ENCODE results near the gene NKX1-1.

NKX1-1 gene

DNA sequence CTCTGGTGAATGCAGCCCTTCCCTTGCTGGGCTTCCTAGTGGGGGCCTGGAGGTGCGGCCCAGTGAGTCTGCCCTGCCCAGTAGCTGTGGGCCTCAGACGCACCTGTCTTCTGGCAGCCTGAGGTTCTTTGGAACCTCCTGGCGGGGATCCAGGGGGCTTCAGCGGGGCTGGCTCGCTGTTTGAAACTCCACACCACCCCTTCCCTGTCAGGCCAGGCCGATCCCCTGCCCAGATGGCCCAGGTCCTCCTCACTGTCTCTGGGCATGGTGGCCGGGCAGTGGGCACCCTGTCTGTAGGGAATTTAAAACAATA, 10.7 kb upstream of the NKX1-1 start:
- DNase-seq (ENCODE audit: low read depth), result no peak

DNA sequence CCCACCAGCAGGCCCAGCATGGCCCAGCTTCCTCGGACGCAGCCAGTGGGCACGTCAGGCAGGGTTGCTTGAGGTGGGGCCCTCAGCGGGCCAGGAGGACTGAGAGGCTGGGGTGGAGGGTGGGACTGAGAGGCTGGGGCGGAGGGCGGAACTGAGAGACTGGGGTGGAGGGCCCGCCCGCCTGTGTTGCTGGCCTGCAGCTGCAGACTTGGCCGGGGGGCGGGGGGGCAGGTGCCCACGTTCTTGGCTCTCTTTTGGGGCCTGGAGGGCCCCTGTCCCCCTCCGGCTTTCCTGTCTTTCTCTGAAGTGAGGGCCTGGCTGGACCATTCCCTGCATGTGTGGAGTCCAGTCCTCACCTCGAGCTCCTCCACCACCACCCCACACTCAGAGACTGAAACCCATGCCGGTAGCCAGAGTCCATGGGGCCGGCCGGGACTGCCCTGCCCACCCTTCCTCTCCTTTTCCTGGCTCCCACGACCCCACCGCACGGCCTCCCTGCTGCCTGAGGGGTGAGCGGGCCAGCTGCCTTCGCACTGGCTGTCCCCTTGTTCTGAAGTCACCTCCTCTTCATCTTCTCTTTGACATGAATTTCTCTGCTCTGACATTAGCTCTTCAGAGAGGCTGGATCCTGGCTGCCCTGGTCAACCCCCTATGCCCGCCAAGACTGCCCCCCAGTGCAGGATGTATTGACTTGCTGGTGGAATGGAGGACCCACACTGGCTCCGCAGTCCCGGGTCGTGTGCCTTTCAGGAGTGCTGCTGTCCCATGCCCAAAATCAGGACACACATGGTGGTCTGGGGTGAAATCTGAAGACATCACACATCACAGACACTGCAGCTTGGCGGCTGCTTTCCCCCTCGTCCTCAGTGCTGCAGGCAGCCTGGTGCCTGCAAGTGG, 10.1 kb upstream of the NKX1-1 start:
- no peak for DNase-seq (ENCODE audit: low read depth)

DNA sequence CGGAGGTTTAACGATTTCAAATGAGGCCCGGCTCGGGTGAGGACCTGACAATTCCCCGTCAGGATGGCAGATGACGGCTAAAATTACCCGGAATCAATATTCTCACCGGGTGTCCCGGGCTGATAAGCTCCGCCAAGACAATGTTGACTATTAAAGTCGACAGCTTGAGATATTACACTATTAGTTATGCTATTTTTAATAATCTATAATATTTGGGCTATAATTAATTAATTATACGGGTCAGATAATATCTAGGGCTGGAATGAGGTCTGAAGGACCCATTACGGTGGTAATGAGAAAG, 9.4 kb upstream of the NKX1-1 start:
- no peak for DNase-seq (ENCODE audit: low read depth)

DNA sequence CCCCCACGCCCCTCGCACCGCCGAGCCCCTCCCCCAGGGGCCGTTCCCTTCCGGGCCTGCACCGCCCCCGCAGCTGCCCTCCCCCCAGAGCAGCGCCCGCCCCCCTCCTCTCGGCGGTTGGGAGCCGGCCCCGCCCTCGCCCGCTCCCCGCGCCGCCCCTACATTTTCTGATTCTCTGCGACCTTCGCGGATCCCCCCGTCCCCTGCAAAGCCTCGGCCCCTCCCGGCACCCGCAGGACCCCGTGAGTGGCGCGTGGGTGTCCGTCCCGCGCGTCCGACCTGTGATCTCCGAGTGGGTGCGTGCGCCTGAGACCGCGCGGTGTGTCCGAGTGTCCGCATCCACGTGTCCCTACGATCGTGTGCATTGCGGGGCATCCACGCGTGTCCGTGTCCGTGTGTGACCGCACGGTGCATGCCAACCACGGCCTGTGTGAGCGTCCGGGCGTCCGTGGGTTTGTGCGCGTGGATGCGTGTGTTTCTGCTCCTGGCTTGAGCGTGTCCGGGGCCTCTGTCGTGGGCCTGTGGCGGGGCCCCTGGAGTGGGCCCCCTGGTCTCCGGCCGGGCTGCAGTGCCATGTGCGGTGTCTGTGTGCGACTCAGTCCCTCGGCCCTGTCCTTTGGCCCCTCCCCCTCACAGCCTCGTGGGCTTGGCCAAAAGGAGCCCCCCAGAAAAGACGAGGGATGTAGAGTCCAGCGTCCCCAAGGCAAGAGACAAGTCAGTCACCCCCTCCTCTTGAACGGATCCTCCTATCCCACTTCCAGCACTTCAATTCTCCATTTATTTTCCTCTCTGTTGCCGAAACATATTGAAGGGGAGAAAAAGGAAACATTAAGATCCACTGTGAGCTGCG, 8.8 kb upstream of the NKX1-1 start:
- no peak for DNase-seq (ENCODE audit: low read depth)

DNA sequence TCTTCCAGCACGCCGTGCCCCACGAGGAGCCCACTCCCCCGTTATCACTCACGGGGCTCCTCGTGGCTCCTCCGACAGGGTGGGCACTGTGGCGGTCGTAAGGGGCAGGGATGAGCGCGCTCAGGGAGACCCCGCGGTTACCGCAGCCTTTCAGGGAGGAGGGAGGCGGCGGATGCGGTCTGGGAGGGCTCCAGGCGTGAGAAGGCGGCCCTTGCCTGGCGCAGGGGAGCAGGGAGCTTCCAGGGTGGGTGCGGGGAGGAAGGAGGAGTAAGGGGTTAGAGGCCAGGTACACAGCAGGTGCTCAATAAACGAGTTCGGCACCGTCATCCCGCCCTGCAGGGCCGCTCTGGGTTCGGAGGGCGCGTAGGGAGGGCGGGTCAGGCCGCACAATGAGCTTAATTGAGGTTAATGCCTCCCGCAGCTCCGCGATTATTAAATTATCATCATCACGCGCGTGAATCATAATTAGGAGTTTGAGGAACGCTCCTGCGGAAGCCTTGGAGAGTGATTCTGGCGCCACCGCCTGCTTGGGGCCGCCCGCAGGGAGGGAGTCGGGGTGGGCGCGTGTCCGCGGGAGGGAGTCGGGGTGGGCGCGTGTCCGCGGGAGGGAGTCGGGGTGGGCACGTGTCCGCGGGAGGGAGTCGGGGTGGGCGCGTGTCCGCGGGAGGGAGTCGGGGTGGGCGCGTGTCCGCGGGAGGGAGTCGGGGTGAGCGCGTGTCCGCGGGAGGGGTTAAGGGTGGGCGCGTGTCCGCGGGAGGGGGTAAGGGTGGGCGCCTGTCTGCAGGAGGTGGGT, 7.6 kb upstream of the NKX1-1 start:
- no peak for DNase-seq (ENCODE audit: low read depth)

DNA sequence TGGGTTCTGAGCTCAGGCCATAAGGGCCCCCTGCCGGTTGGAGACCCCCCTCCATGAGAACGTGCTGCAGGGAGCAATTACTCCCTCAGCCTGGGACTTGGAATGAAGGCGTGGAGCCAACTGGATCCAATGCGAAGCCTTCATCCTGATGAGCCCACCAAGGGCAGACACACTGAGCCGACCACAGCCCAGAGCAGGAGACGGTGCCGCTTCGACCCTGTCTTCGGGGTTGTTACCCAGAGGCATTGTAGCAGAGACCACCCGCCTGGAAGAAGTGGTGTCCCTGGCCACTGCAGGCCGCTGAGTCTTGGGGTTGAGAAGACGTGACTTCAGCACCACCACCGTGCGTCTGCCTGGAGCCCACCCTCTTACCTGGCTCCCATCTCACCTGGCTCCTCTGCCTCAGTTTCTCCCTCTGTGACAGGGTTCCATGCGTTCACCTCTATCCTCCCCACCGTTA, 7.0 kb upstream of the NKX1-1 start:
- no peak for DNase-seq (ENCODE audit: low read depth)

DNA sequence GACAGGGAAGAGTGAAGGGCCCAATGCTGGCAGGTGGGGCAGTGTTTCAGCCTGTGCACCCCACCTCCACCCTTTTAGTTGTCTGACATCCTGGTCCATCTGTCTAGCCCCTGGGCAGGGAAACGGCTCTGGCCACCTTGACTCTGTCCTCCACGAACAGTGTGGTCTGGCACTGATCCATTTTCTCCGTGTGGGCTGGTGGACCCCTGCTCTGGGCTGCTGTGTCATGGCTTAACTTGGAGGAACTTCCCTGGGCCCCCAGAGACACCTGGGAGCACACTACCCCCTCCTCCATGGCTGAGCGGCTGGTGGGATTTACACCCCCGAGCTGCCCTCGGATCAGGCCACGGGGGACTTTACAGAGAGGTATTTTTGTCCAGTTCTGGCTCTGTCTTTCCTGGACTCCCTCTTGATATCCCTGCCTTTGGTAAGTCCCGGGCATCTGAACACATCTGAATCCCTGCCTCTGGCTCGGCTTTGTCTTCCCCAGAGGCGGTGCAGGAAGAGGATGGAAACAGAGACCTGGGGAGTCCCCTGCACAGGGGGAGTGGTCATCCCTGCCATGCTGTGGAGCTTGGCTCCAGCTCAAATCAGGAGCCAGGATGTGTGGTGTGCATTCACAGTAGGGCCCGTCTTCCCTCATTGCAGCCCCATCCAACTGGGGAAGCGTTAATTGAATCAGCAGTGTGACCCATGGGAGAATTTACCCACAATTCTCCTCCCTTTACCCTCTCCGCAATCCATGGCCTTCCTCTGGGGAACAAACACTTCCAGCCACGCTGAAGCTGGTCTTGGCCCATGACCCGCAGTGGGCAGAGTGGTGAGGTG, 6.3 kb upstream of the NKX1-1 start:
- no peak for DNase-seq (ENCODE audit: low read depth)

DNA sequence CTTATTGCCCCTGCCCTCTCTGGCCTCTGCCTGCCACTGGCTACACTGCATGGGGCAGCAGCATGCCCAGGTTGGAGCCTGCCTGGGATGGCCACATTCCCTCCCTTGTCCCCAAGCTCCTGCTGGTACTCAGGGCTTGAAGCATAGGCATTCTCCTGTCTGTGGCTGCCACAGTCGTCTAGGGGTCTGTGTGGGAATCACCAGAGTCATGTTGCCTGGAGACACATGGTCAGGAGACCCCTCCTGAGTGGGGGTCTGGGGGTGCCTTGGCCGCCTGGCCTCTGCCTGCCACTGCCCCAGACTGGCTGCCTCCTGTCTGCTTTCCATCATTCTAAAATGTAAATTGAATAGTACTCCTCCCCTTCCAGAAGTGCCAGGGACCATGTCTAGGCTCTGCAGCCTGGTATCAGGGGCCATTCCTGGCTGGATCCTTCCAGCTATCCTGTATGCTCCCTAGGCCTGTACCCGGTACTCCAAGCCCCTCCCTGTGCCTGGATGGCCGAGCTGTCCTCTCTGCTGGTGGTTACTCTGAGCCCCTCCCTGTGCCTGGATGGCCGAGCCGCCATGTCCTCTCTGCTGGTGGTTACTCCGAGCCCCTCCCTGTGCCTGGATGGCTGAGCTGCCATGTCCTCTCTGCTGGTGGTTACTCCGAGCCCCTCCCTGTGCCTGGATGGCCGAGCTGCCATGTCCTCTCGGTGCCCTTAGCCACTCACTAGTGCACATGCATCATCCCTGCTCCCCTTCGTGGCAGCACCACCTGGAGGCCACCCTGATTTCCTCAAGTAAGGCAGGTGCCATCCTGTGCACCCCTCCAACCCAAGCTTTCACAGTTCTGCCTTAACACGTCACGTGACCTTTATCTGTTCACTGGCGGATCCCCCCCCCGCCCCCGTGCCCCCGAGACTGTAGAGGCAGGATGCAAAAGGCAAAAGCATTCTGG, 5.5 kb upstream of the NKX1-1 start:
- DNase-seq (ENCODE audit: low read depth), result no peak

DNA sequence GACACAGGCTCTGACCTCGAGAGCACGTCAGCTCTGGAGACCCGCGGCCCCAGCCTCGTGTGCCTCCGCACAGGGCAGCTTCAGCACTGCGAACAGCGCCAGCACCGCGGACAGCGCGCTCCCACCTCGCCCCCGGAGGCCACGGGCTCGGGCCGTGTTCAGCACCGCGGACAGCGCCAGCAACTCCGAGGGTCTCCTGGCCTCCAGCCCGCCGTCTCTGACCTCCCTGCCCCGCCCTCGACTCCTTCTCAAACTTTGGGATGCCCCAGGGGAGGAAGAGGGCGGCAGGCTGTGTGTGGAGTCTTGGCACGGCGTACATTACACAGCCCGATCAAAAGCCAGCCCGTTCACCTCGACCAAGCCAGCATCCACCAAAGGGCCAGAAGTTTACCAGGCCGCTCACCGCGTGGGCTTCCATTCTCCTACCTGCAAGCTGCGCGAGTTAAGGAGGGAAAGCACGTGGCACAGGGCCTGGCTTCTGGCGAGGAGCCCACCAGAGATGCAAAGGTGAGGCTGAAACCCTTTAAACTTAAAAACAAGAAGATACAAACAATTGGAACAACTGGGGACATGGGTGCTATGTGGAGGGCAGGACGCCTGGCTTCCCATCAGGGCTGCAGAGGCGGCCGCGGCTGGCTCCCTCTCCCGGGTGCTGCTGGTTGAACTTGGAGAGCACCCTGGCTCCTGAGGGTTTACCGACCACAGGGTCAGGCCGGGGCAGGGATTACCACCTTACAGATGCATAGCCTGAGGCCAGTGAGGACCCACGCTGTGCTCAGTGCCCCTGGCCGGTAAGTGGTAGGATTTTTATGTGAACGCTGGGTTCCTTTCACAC, 4.5 kb upstream of the NKX1-1 start:
- no peak for DNase-seq (ENCODE audit: low read depth)

DNA sequence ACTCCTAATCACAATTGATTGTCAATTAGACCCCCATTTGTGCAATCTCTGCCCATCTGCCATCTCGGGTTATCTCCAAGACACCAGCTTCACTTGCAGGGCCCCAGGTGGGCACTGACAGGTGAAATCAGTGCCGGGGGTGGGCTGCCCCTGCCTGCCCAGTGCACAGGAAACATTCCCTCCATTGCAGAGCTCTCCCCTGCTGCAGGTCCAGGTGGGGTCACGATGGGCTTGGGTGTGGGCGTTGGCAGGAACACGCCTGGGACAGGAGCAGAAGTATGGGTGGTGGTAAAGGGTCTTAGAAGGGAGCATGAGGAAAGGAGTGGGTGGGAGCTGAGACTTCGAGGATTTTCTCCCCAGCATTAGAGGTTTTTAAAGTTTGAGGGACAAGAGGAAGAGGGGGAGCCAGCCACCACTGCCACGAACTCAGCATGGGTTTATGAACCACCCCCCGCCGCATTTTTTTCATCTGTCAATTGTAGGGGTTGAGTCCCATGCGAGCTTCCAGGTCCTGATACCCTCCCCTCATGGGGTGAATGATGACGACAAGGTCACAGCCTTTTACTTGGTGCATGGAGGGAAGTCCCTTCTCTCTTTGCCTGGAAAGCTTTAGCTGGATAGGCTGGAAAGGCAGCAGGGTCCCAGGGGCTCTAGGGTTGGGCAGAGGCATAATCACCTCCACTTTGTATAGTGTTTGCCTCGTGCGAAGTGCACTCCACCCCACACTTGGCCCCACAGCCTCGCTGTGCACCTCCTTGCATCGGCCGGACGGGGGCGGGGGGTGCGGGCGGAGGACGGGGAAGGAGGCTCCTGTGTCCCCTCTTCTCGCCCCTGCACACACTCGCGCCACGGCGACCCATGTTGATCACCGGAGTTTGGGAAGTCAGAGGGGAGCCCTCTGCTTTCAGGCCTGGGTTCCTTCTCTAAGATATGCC, 3.5 kb upstream of the NKX1-1 start:
- DNase-seq (ENCODE audit: low read depth), result no peak

DNA sequence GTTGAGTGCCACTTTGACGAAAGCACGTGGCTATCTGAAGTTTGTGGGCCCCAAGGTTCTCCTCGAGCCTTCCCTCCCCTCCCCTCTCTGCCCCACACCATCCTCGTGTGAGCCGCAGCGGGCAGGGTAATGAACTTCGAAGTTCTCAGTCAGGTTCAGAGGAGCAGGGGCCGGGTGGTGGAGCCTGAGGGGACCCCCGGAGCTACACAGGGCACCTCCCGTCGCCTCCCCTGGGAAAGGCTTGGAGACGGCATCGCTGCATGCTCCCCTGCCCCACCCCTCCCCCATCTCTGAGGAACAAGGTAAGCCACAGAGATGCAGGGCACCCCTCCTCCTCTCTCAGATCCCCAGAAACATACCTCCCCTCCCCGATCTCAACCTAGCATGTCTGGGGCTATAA, 2.8 kb upstream of the NKX1-1 start:
- DNase-seq (ENCODE audit: low read depth), result no peak

DNA sequence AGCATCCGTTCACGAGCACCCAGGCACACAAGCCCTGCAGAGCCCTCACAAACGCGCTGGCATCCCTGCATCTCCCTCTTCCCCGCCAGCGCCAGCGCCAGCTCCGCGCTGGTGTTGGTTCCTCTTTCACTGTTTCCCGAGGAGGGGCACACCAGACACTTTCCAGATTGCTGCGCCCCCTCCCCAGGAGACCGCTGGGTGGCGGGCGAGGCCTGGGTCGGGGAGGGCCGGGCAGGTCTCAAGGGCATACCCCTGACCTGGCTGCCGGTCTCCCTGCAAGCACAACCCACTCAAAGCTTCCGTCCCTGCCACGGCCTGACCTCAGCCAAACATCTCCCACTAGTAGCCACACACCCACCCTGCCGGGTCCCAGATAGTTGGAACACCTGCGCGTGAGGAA, 2.2 kb upstream of the NKX1-1 start:
- DNase-seq (ENCODE audit: low read depth), result no peak

DNA sequence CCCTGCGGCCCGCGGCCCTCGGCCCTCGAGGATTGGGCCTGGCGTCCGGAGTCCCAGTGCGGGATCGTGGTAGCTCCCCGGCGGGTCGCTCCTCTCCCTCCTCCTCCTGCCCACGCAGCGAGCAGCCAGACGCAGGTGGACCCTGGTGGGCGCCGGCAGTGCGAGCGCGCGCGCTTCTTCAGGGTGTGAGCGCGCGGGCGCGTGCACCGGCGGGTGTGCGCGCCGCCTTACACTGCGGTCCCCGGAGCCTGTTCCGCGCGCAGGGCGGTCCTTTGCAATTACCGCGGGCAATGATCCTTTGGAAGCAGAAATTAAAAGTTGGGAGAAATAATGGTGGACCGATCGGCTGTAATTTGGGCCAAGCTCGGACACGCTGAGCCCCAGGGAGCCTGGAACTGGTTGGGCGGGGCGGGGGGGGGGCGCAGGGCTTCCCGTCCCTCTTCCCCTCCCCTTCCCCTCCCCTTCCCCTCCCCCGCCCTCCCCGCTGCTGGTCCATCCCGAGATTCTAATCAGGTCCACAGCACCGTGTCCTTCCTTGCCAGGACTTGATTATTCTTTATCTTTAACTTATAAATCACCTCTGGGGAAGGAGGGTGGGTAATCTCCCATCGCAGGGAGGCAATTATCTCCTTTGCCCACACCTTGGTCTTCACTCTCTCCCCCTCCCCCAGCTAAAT, 1.6 kb upstream of the NKX1-1 start:
- no peak for DNase-seq (ENCODE audit: low read depth)

DNA sequence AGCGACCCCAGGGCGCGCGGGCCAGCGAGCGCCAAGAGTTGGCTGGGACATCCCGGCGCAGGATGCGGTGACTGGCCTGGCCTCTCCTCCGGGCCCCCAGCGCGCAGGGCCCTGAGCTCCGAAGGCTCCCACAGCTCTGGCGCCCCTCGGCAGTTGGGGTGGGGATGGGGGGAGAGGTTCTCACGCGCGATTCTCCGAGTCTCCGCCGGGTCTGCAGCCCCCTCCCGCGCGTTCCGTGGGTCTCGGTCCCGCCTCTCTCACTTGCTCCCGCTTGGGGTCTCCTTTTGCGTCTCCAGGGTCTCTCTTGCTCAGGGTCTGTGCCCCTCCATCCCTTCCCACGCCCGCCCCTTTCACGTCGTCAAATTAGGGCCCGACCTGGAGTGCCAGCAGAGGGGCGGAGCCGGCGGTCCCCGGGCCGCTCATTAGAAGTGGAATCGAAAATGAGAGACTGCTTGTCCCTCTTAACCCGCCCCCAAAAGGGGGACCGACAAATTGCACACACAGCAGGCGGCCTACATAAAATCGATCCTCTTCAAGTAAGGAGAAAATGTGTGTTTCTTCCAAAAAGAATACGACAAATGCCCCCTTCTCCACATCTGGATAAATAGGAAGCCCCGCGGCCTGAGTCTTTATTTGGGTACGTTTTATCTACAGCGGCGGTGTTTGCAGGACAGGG, 877 bp upstream of the NKX1-1 start:
- no peak for DNase-seq (ENCODE audit: low read depth)

DNA sequence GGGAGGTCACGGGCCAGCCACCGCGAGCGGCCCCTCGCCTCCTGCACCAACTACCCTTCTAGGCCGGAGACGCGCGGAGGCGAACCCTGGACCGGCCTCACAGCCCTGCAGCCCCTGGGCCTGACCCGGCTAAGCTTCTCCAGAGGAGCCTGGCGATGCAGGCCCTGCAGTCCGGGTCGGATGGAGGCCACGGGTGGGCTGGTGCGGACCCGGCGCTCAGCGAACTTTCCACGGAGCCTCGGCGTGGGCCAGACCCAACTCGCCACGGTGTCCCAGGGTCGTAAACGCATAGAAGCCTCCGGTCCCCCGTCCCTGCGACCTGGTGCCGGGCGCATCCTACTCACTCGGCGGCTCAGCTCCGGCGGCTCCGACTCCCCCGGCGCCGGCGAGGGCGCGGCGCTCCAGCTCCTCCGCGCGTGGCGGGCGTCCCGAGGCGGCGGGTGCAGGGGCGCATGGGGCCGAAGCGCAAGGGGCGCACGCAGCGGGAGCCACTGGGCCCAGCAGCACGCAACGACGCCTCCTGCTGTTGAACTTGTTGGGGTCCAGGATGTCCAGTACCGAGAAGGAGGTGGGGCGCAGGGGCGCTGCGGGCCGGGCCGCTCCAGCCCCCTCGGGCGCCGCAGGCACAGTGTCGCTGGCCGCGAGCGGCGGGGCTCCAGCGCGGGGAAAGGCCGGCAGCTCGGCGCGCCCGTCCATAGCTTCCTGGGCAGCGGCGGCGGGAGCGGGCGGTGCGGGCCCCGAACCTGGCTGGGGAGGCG, 427 bp downstream of the NKX1-1 start:
- DNase-seq (ENCODE audit: low read depth), result no peak

DNA sequence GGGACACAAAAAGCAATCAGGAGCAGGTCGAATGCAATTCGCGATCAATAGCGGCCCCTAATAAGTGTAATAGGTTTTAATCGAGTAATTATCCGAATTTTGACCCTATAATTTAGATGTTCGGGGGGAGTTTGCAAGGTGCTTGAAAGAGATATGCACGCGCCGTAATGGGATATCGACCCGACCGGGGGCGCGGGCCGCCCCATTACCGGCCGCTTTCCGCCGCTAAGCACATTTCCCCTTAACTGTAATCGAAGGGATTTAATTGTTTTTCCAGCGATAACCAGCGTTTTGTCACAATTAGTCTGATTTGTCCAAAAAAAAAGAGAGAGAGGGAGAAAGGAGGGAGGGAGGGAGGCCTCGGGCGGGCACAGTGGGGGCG, 997 bp downstream of the NKX1-1 start:
- DNase-seq (ENCODE audit: low read depth), result no peak

All from T-helper 22 cell (primary cell).